Transverse colon (tissue), 4 donors: ENCODE results near the gene DMRTB1.

Experiments
- CTCF ChIP-seq, 5 experiments: fragments of 200-600 bp in 3 of 5; fragments of 450-650 bp in 2 of 5; sonication (generic) in 3 of 5; IDR thresholded peaks; 1 replicate in 2 of 5; 2 replicates in 3 of 5; pipeline ENCODE4 v1.5.1; 2016 to 2017; ENCODE audit warnings: antibody characterized with exemption in 5 of 5, inconsistent platforms in 3 of 5, mild to moderate bottlenecking in 2 of 5, moderate library complexity in 1 of 5
- EP300 ChIP-seq: sonication (generic); formaldehyde crosslinking; IDR thresholded peaks from one replicate; pipeline ENCODE4 v1.6.1; 2017; ENCODE audit warnings: antibody characterized with exemption, low read depth
- POLR2A ChIP-seq: fragments of 450-650 bp; IDR thresholded peaks from one replicate; pipeline ENCODE4 v1.6.1; 2016; ENCODE audit warnings: antibody characterized with exemption, mild to moderate bottlenecking, moderate library complexity
- POLR2AphosphoS5 ChIP-seq, 3 donors: sonication (generic); formaldehyde crosslinking; IDR thresholded peaks; one replicate each; pipeline ENCODE4 v1.6.1; 2016; ENCODE audit warnings: antibody characterized with exemption in 3 of 3

GRCh38 chr1:53511323-53511932 is 52.2 kb downstream of the DMRTB1 start:
- TF ChIP-seq CTCF (IDR thresholded peaks at IDR 0.05) (no peak), POLR2A (no peak), POLR2AphosphoS5 (IDR thresholded peaks at IDR 0.05) (no peak), EP300 (no peak)
